ENCODE measurements around the gene DGCR6L.
"Not testable (repeated sequence)": the region's sequence is repeated elsewhere in the genome, so short reads cannot be mapped to it uniquely, and the experiment has no call there.

DGCR6L gene

GRCh38 chr22:20324139-20324516 is 4.3 kb upstream of the DGCR6L start:
- peak; percentile 70 for DNase-seq

GRCh38 chr22:20321552-20322211 is 1.8 kb upstream of the DGCR6L start:
- DNase-seq, result peak; percentile 57

- DNase-seq, result peak; percentile 63
Observed at GRCh38 chr22:20320659-20321551, 1.0 kb upstream of the DGCR6L start.

- no peak for DNase-seq
Observed at GRCh38 chr22:20319041-20319744, 667 bp downstream of the DGCR6L start.

GRCh38 chr22:20318043-20318688 is 1.7 kb downstream of the DGCR6L start:
- DNase-seq, result not testable (repeated sequence)

GRCh38 chr22:20317402-20318042 is 2.3 kb downstream of the DGCR6L start:
- DNase-seq, result peak; percentile 80

- DNase-seq, result no peak
Observed at GRCh38 chr22:20316844-20317401, 2.9 kb downstream of the DGCR6L start.

GRCh38 chr22:20316217-20316843 is 3.5 kb downstream of the DGCR6L start:
- peak; percentile 58 for DNase-seq

- peak; percentile 61 for DNase-seq
Observed at GRCh38 chr22:20315337-20316216, 4.3 kb downstream of the DGCR6L start.

GRCh38 chr22:20314741-20315336 is 5.0 kb downstream of the DGCR6L start:
- DNase-seq, result not testable (repeated sequence)

GRCh38 chr22:20314206-20314605 is 5.7 kb downstream of the DGCR6L start:
- not testable (repeated sequence) for DNase-seq

- peak; percentile 39 for DNase-seq
Observed at GRCh38 chr22:20313306-20314077, 6.4 kb downstream of the DGCR6L start.

- peak; percentile 57 for DNase-seq
Observed at GRCh38 chr22:20312396-20313191, 7.3 kb downstream of the DGCR6L start.

- DNase-seq, result peak; percentile 58
Observed at GRCh38 chr22:20311249-20312062, 8.4 kb downstream of the DGCR6L start.

- peak; percentile 50 for DNase-seq
Observed at GRCh38 chr22:20310773-20311172, 9.1 kb downstream of the DGCR6L start.

- peak; percentile 17 for DNase-seq
Observed at GRCh38 chr22:20310180-20310579, 9.7 kb downstream of the DGCR6L start.

Measured in activated effector memory CD4-positive, alpha-beta T cell treated with anti-CD3 and anti-CD28 coated beads, Interleukin-2, amount 50 U/mL, for 16 hours (primary cell).